ENCODE results near the gene SNX5.

- TF ChIP-seq POLR2AphosphoS5 (IDR thresholded peaks at IDR 0.05; ENCODE audit: low read depth, low read length) = no peak
- TF ChIP-seq CTCF (IDR thresholded peaks at IDR 0.05) = no peak
- no peak for TF ChIP-seq TCF7L2 (IDR thresholded peaks at IDR 0.05; ENCODE audit: low read depth, low read length)
- no peak for TF ChIP-seq SIN3A (IDR thresholded peaks at IDR 0.05; ENCODE audit: borderline replicate concordance, insufficient read depth, low read depth, low read length)
Observed at GRCh38 chr20:17934141-17934862, 34.3 kb downstream of the SNX5 start.
